WERI-Rb-1 (cell line): ENCODE data around the gene ARL15.

Source experiments
- DNase-seq: peaks from one replicate; pipeline ENCODE4 v3.0.0-alpha.2; 2020
- H3K27ac ChIP-seq: fragments of 250-450 bp; sonication (Bioruptor Pico); 2 replicates; pipeline ENCODE4 v1.5.1; 2020; ENCODE audit warnings: mild to moderate bottlenecking, moderate library complexity
- H3K27me3 ChIP-seq: fragments of 250-450 bp; sonication (Bioruptor Pico); 2 replicates; pipeline ENCODE4 v1.5.1; 2021; ENCODE audit warnings: mild to moderate bottlenecking, low read depth, moderate library complexity; ENCODE audit not compliant: insufficient read depth, severe bottlenecking
- H3K36me3 ChIP-seq: fragments of 250-450 bp; sonication (Bioruptor Pico); 2 replicates; pipeline ENCODE4 v1.5.1; 2020; ENCODE audit warnings: mild to moderate bottlenecking, moderate library complexity
- H3K4me3 ChIP-seq: 2 replicates; pipeline ENCODE4 v1.5.1; 2011; ENCODE audit warnings: low read depth, mild to moderate bottlenecking, control low read depth, low read length
- H3K9me3 ChIP-seq: fragments of 250-450 bp; sonication (Bioruptor Pico); 2 replicates; pipeline ENCODE4 v1.5.1; 2021; ENCODE audit warnings: mild to moderate bottlenecking, moderate library complexity; ENCODE audit not compliant: severe bottlenecking
- TF ChIP-seq, protein P1 (sequence below): IDR thresholded peaks from 2 replicates; pipeline ENCODE4 v1.5.1; 2011; ENCODE audit warnings: low read depth, mild to moderate bottlenecking, control low read depth, inconsistent platforms, low read length

ARL15 gene

DNA sequence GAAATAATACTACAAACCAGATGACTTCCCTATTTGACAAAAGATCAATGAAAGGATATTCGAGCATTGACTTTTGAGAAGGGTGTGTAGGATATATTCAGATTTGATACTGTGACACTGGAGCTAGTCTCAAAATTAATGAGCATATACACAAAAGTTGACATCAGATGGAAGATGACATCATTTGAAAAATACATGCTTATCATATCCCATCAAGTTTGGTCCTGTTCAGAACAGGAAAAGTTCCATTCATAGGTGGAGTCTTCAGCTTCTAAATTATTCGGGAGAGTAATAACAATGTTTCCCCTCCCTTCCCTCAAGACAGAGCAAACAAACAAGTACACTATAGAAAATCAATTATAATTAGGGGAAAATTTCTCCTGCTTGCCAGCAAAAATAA is 401.6 kb downstream of the ARL15 start:
- Histone ChIP-seq H3K36me3 (no peaks in the 10 kb centered on the region), H3K9me3 (no peaks in the 10 kb centered on the region), H3K27ac (no peak overlapping the region), H3K27me3 (no peaks in the 10 kb centered on the region), H3K4me3 (no peak overlapping the region)
- TF ChIP-seq, protein P1, sequence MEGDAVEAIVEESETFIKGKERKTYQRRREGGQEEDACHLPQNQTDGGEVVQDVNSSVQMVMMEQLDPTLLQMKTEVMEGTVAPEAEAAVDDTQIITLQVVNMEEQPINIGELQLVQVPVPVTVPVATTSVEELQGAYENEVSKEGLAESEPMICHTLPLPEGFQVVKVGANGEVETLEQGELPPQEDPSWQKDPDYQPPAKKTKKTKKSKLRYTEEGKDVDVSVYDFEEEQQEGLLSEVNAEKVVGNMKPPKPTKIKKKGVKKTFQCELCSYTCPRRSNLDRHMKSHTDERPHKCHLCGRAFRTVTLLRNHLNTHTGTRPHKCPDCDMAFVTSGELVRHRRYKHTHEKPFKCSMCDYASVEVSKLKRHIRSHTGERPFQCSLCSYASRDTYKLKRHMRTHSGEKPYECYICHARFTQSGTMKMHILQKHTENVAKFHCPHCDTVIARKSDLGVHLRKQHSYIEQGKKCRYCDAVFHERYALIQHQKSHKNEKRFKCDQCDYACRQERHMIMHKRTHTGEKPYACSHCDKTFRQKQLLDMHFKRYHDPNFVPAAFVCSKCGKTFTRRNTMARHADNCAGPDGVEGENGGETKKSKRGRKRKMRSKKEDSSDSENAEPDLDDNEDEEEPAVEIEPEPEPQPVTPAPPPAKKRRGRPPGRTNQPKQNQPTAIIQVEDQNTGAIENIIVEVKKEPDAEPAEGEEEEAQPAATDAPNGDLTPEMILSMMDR: no peak
- DNase-seq: no peak

DNA sequence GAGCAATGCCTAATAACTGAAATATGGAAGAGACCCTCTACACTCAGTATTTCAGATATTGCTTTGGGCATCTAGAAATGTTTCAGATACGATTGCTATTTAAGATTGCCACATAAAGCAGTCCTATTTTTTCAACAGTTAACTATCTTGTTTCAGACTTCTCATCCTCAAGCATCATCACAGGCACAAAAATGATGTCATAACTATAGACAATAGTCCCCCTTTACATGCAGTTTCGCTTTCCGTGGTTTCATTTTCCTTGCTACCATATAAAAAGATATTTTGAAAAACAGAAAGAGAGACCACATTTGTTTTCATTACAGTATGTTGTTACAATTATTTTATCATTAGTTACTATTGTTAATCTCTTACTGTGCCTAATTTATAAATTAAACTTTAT is 402.5 kb downstream of the ARL15 start:
- DNase-seq: no peak
- H3K27ac ChIP-seq: no peak overlapping the region
- TF ChIP-seq, protein P1: no peak
- H3K36me3 ChIP-seq: no peaks in the 10 kb centered on the region
- no peaks in the 10 kb centered on the region for H3K9me3 ChIP-seq
- no peaks in the 10 kb centered on the region for H3K27me3 ChIP-seq
- no peak overlapping the region for H3K4me3 ChIP-seq

DNA sequence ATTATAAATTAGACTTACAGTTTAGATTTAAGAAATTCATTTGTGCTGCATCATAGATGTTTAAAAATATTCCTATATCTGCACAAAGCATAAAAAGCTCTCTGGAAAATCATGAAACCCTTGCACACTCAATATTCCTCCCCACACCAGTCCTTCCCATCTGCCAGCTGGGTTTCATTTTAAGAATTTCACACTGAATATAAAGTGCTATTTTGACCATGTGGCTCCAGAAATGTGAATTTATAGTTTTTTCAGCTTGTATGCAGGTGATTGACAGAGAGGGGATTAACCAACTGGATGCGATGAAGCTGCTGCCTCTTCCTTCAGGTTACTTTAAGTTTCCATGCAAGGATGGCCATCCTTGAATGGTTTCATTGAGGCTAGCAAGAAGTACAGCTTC is 403.6 kb downstream of the ARL15 start:
- TF ChIP-seq, protein P1: no peak
- H3K27ac ChIP-seq: no peak overlapping the region
- H3K36me3 ChIP-seq: no peaks in the 10 kb centered on the region
- no peaks in the 10 kb centered on the region for H3K9me3 ChIP-seq
- no peaks in the 10 kb centered on the region for H3K27me3 ChIP-seq
- no peak for DNase-seq
- no peak overlapping the region for H3K4me3 ChIP-seq

DNA sequence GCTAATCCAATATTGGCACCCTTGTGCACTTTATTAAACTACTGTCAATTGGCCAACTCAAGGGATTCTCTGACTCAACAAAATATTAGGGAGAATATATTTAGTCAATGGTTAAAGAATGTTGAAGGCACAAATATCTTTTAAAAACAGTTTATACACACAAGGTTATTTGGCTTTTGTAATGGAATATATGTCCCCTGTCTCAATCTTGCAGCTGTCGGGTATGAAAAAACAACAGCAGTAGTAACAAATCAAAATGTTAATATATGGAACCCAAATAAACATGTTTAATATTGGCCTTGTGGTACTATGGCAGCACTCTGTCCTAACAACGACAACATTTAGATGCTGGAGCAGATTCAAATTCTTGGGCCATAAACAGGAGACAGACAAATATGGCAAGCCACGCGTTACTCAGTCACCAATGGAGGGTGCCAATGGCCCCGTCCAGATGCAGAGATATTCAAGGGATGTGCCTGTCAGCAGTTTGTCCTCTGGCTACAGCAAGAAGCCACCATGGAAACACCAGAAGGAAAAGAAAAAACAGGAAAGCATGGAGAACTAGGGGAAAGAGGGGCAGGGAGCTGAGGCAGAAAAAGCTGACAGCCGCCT is 408.0 kb downstream of the ARL15 start:
- TF ChIP-seq, protein P1: no peak
- DNase-seq: no peak
- H3K27me3 ChIP-seq: no peaks in the 10 kb centered on the region
- no peak overlapping the region for H3K4me3 ChIP-seq
- H3K27ac ChIP-seq: no peak overlapping the region
- H3K36me3 ChIP-seq: no peaks in the 10 kb centered on the region
- no peaks in the 10 kb centered on the region for H3K9me3 ChIP-seq

DNA sequence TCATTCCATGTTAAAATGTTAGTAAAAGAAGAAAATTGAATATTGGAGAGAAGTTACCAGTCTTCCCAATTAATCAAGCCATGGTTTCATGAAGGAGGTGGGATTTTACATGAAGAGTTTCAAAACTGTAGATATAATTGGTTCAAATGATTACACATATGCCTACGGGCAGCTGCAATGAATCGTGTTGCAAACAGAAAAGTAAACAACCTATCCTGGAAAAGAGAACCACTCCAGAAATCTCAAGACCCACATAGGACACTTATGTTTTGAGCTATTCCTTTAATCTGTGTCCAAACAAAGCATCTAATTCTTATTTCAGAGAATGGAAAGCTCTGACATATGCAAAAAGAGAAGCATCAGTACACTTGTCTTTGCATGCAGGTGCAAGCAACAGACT is 409.7 kb downstream of the ARL15 start:
- no peak for DNase-seq
- Histone ChIP-seq H3K27me3 (no peaks in the 10 kb centered on the region), H3K9me3 (no peaks in the 10 kb centered on the region), H3K36me3 (no peaks in the 10 kb centered on the region), H3K27ac (no peak overlapping the region), H3K4me3 (no peak overlapping the region)
- TF ChIP-seq, protein P1: no peak

DNA sequence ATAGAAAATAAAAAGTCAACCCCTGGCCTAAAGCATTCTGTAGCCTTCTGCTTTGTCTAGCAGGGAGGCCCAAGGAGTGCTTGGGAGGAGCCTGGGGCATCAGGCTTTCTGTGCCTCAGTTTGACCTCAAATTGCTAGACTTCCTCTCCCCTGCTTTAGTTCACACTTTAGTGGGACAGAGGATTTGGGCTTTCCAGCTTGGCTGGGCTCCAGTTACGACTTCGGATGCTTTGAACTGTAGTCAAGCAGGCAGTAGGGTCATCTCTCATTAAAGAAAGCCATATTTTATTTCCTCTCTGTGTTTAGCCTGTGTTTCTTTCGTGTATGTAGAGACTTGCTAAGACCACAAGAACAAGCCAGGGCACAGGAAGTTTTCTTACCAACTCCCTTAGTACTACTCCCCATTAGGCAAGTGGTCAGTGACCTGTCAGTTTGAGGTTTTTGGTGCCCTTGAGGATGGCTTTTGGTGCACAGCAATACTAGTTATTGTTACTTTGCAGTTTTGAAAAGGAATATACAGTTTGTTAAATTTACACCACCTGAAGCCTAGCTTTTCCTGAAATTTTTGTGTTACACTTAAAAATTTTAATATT is 415.2 kb downstream of the ARL15 start:
- Histone ChIP-seq H3K27me3 (no peaks in the 10 kb centered on the region), H3K36me3 (no peaks in the 10 kb centered on the region), H3K4me3 (no peak overlapping the region), H3K27ac (no peak overlapping the region), H3K9me3 (no peaks in the 10 kb centered on the region)
- DNase-seq: no peak
- TF ChIP-seq, protein P1: no peak
